ENCODE data around the gene EVC2. TPM values are rescaled to one million over a fixed set of nuclear protein-coding genes. Genes with fewer than 3 reads are reported as not detected.

The EVC2 gene
- total RNA-seq, 1 experiment from 2014 or later = 6.0 TPM

GRCh38 chr4:5658974-5659373 lies 49.4 kb downstream of the EVC2 start:
- BruUV-seq (replicated peaks) = no TSS peak
- H3K27ac ChIP-seq (ENCODE audit: low read depth, low read length, poor library complexity, severe bottlenecking) = no peak overlapping the region
- H3K36me3 ChIP-seq (ENCODE audit: insufficient read depth, low read length, poor library complexity, severe bottlenecking) = peaks cover 11% of the 10 kb centered on the region
- H3K9me3 ChIP-seq (ENCODE audit: low read depth, low read length, poor library complexity, severe bottlenecking) = no peaks in the 10 kb centered on the region
- H3K27me3 ChIP-seq (replicated peaks; ENCODE audit: insufficient read depth, low read depth, low read length, poor library complexity) = no peaks in the 10 kb centered on the region
- H3K4me1 ChIP-seq (ENCODE audit: insufficient read depth, low read length, poor library complexity, severe bottlenecking) = no peaks in the 10 kb centered on the region
- POLR2A ChIA-PET (ENCODE audit: low non-redundant PET) = no interaction called here
- DNase-seq (ENCODE audit: low spot score) = no peak
- CTCF ChIA-PET = no interaction called here
- no peak overlapping the region for H3K4me3 ChIP-seq (ENCODE audit: low read depth, low read length, poor library complexity, severe bottlenecking)
- intact Hi-C loops (cut with micrococcal nuclease; ENCODE audit: unreplicated experiment) = no loop called here
- TF ChIP-seq EZH2 (IDR thresholded peaks at IDR 0.05; ENCODE audit: borderline replicate concordance, low read depth, low read length, poor library complexity, severe bottlenecking) = no peak
- no peak for TF ChIP-seq CTCF (conservative IDR thresholded peaks at IDR 0.05; ENCODE audit: low read depth, low read length)

GRCh38 chr4:5656415-5656814 lies 51.9 kb downstream of the EVC2 start:
- DNase-seq (ENCODE audit: low spot score) = peak; percentile 9
- POLR2A ChIA-PET (ENCODE audit: low non-redundant PET) = no interaction called here
- Histone ChIP-seq H3K4me3 (ENCODE audit: low read depth, low read length, poor library complexity, severe bottlenecking) (no peak overlapping the region), H3K4me1 (ENCODE audit: insufficient read depth, low read length, poor library complexity, severe bottlenecking) (no peaks in the 10 kb centered on the region), H3K9me3 (ENCODE audit: low read depth, low read length, poor library complexity, severe bottlenecking) (no peaks in the 10 kb centered on the region), H3K27me3 (replicated peaks; ENCODE audit: insufficient read depth, low read depth, low read length, poor library complexity) (no peaks in the 10 kb centered on the region), H3K36me3 (ENCODE audit: insufficient read depth, low read length, poor library complexity, severe bottlenecking) (peaks cover under 1% of the 10 kb centered on the region), H3K27ac (ENCODE audit: low read depth, low read length, poor library complexity, severe bottlenecking) (no peak overlapping the region)
- BruUV-seq (replicated peaks) = no TSS peak
- no peak for TF ChIP-seq EZH2 (IDR thresholded peaks at IDR 0.05; ENCODE audit: borderline replicate concordance, low read depth, low read length, poor library complexity, severe bottlenecking)
- CTCF ChIA-PET = no interaction called here
- intact Hi-C loops (cut with micrococcal nuclease; ENCODE audit: unreplicated experiment) = no loop called here

GRCh38 chr4:5654791-5655190 lies 53.6 kb downstream of the EVC2 start:
- H3K27ac ChIP-seq (ENCODE audit: low read depth, low read length, poor library complexity, severe bottlenecking) = no peak overlapping the region
- BruUV-seq (replicated peaks) = no TSS peak
- no peaks in the 10 kb centered on the region for H3K27me3 ChIP-seq (replicated peaks; ENCODE audit: insufficient read depth, low read depth, low read length, poor library complexity)
- no peak overlapping the region for H3K4me3 ChIP-seq (ENCODE audit: low read depth, low read length, poor library complexity, severe bottlenecking)
- no peaks in the 10 kb centered on the region for H3K9me3 ChIP-seq (ENCODE audit: low read depth, low read length, poor library complexity, severe bottlenecking)
- no peaks in the 10 kb centered on the region for H3K36me3 ChIP-seq (ENCODE audit: insufficient read depth, low read length, poor library complexity, severe bottlenecking)
- POLR2A ChIA-PET (ENCODE audit: low non-redundant PET) = no interaction called here
- DNase-seq (ENCODE audit: low spot score) = no peak
- H3K4me1 ChIP-seq (ENCODE audit: insufficient read depth, low read length, poor library complexity, severe bottlenecking) = no peaks in the 10 kb centered on the region
- intact Hi-C loops (cut with micrococcal nuclease; ENCODE audit: unreplicated experiment) = no loop called here
- TF ChIP-seq CTCF (conservative IDR thresholded peaks at IDR 0.05; ENCODE audit: low read depth, low read length) (no peak), EZH2 (IDR thresholded peaks at IDR 0.05; ENCODE audit: borderline replicate concordance, low read depth, low read length, poor library complexity, severe bottlenecking) (no peak)
- CTCF ChIA-PET = no interaction called here

GRCh38 chr4:5651089-5651488 lies 57.3 kb downstream of the EVC2 start:
- TF ChIP-seq EZH2 (IDR thresholded peaks at IDR 0.05; ENCODE audit: borderline replicate concordance, low read depth, low read length, poor library complexity, severe bottlenecking) = no peak
- TF ChIP-seq CTCF (conservative IDR thresholded peaks at IDR 0.05; ENCODE audit: low read depth, low read length) = no peak
- no peaks in the 10 kb centered on the region for H3K27me3 ChIP-seq (replicated peaks; ENCODE audit: insufficient read depth, low read depth, low read length, poor library complexity)
- no peak overlapping the region for H3K27ac ChIP-seq (ENCODE audit: low read depth, low read length, poor library complexity, severe bottlenecking)
- no peak for DNase-seq (ENCODE audit: low spot score)
- CTCF ChIA-PET = no interaction called here
- BruUV-seq (replicated peaks) = no TSS peak
- no peaks in the 10 kb centered on the region for H3K36me3 ChIP-seq (ENCODE audit: insufficient read depth, low read length, poor library complexity, severe bottlenecking)
- intact Hi-C loops (cut with micrococcal nuclease; ENCODE audit: unreplicated experiment) = no loop called here
- POLR2A ChIA-PET (ENCODE audit: low non-redundant PET) = no interaction called here
- H3K9me3 ChIP-seq (ENCODE audit: low read depth, low read length, poor library complexity, severe bottlenecking) = no peaks in the 10 kb centered on the region
- H3K4me3 ChIP-seq (ENCODE audit: low read depth, low read length, poor library complexity, severe bottlenecking) = no peak overlapping the region
- H3K4me1 ChIP-seq (ENCODE audit: insufficient read depth, low read length, poor library complexity, severe bottlenecking) = no peaks in the 10 kb centered on the region
